GM21360 (cell line): ENCODE data around the gene TMEM179.

Experiments
- ATAC-seq: cut with Tn5 transposase; IDR thresholded peaks from one replicate; pipeline ENCODE4 v1.9.1; 2021; ENCODE audit warnings: mild to moderate bottlenecking, moderate library complexity; ENCODE audit not compliant: unreplicated experiment

TMEM179 gene

DNA sequence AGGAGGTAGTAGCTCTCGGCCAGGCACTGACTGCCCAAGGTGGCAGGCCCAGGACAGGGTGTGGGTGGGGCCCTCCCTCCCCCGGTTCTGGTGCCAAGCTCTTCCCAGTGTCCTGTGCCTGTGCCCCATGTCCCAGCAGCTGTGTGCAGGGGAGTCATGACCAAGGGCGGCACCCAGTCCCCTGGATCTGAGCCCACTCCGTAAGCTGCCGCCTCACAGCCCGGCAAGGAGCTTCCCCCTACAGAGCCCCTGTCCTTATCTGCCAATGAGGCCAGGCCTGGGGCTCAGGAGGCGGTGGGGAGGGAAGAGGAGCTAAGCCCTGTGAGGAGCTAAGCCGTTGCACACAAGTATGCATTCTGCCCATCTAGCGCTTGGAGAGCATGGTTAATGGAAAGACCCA, 30.6 kb downstream of the TMEM179 start:
- ATAC-seq = no peak

DNA sequence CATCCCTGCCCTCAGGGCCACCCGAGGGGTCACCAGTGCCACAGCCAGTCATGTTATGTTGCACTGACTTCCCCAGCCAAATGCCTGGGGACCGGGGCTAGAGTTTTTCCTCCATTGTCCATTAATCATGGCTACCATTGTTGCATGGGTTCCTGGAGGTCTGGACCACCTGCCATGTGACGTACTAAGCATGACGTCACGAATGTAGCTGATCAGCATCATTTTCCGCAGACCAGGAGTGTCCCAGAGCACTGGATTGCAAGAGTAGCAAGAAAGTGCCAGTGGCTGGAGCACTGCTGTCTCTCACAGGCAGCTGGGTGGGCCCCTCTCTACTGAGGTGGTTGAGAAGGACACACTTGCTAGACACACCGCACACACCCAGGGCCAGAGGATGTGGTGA, 31.9 kb downstream of the TMEM179 start:
- ATAC-seq = no peak

DNA sequence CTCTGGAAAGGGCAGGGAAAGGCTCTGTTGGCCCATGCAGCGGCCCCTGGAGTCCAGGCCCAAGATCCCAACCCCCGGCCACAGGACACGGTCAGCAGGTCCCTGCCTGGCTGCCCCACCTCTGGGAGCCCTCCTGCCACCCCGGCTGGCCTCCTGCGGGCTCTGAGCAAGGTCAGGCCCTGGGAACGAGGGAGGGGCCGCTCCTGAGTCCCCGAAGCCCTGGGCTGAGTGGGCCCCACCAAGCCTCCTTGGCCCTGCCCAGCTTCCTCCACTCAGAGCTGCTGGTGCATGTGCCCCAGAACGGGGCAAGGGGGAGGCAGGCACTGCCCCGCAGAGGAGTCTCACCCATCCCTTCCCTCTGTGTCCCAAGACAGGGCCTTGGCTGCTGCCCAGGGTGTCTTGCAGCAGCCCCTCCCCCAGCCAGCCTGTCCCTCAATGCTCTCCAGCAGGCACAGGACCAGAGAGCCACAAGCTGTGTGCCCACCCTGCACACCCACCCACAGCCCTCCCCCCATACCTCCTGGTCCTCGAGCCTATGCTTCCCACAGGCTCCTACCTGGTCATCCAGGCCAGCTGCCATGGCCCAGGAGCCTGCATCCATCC, 32.4 kb downstream of the TMEM179 start:
- no peak for ATAC-seq

- no peak for ATAC-seq
These were observed 33.3 kb downstream of the TMEM179 start for GRCh38 chr14:104571246-104571645.

GRCh38 chr14:104569435-104569834, 35.1 kb downstream of the TMEM179 start:
- ATAC-seq = no peak

- no peak for ATAC-seq
These were observed 36.0 kb downstream of the TMEM179 start for GRCh38 chr14:104568620-104569019.

- ATAC-seq = no peak
These were observed 36.7 kb downstream of the TMEM179 start for GRCh38 chr14:104567957-104568225.

DNA sequence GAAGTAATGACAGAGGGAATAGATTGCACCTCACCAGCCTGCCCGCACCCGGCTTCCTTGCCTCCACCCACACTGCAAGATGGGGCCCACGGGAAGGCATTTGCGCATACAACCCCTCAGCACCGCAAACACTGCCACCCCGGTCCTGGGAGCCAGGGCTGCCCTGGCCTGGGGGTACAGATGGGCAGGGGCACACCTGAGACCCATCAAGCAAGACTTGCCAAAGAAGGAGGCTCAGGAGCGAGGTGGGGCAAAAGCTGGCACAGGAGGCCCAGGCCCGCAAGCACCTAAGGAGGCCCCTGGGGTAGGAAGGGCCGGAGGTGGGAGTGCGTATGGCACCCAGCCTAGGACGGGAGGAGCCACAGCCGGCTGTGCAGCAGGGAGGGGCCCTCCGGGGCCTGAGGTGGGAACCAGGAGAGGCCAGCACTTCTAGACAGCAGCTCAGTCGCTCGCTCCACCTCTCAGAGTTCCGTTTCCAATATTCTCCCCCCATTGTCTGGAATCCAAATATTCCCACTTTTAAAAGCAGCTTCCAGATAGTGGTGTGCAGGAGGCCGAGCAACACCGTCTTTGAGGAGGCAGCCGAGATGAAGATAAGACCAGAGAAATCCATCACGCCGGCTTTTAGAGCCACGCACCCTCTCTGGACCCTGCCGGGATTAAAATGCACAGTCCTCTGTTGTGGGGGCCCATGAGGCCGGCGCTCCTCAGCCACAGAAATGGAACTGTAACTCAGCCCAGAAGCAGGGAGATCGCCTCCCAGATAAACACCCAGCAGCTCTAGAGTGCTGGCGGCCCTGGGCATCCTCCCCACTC, 37.2 kb downstream of the TMEM179 start:
- no peak for ATAC-seq

GRCh38 chr14:104564744-104565679, 39.6 kb downstream of the TMEM179 start:
- ATAC-seq = no peak

GRCh38 chr14:104563742-104564615, 40.6 kb downstream of the TMEM179 start:
- ATAC-seq = no peak

- no peak for ATAC-seq
These were observed 41.3 kb downstream of the TMEM179 start for GRCh38 chr14:104563191-104563741.

DNA sequence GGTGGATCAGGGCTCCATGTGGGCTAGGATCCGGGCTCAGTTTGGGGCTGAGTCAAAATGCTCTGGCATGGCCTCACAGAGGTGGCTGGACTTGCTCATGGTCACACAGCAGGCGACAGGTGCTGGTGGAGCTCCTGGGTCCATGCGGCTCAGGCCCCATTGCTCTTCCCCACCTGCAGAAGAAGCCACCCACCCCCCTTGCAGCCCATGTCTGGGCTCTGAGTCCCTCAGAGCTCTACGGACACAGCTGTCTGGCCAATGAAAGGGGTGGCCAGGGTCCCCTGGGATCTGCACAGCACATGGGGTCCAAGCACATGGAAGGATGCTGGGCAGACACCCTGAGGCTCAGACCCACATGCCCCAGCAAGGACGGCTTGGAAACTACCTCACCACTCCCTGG, 42.0 kb downstream of the TMEM179 start:
- no peak for ATAC-seq

DNA sequence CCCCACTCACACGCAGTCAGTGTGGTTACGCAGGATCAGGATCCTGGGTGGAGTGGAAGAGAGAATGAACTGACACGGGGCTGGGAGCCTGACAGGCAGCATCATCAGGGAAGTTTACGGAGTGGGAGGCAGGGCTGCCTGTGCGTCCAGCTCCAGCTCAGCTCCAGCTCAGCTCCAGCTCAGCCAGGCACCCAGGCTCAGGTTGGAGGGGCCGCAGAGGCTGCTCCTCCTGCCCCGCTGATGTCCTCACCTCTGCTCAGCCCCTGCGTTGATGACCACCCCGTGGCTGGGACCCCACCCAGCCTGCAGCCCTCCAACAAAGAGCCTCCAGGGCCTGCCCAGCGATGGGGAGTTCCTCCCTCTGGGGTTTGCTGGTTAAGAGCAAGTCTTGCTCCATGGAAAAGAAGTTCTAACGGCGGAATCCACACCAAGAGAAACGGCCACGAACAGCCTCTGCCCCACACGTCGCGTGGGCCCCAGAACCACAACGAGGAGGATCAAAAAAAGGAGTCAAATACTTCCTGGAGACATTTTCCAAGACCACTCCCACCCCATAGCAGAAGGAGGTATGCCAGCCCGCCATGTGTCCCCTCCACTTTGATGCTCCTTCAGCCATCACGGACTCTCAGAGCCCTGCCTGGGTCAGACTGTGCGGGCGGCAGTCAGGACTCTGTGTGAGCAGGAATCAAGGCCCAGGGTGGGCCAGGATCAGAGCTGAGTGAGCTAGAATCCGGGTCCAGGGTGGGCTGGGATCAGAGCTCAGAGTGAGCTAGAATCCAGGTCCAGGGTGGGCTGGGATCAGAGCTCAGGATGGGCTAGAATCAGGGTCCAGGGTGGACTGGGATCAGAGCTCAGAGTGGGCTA, 42.7 kb downstream of the TMEM179 start:
- no peak for ATAC-seq

GRCh38 chr14:104561124-104561557, 43.4 kb downstream of the TMEM179 start:
- no peak for ATAC-seq

- no peak for ATAC-seq
These were observed 44.0 kb downstream of the TMEM179 start for GRCh38 chr14:104560586-104560945.

GRCh38 chr14:104559804-104560585, 44.6 kb downstream of the TMEM179 start:
- ATAC-seq = no peak

DNA sequence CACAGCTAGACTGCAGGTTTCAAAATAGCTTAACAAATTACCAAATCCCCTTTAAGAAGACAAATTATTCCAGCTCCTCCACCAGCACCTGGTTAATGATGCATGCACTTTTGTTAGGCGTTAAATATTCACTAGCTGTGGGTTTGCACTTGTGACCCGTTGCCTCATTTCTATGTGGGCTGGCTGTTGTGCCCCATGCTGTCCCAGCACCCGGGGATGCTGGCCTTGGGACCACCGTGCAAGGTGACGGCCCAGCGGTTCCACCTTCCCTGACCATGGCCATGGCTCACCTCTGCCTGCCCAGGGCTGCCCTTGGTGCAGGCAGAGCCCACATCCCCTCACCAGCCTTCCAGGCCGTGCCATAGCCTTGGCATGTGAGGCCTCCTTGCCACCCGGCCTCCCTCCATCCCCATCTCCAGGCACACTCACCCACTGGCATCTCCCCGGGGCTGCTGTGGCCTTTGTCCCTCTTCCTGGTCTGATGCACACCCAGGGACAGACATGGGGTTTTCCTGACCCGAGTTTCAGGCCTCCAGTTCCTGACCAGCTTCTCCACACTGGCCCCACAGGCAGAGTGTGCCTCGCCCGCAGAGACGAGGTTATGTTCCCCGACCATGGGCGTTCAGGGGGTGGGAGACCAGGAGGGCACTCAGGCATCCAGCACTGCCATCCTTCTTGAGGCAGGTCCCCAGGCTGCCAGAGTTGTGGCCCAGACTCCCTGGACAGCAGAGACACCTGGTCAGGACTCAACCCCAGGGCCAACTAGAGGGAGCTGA, 45.4 kb downstream of the TMEM179 start:
- no peak for ATAC-seq
